ENCODE measurements around the gene PHRF1.

Gene PHRF1

GRCh38 chr11:575996-576768, at the start of gene PHRF1:
Gene PHRF1 (plus strand): TSS chr11:576470. CDS start chr11:581513, 5,043 bp downstream.
- ATAC-seq = peak; percentile 94

GRCh38 chr11:528166-528814, 48.0 kb upstream of the PHRF1 start:
- ATAC-seq = no peak

- no peak for ATAC-seq
Measured at GRCh38 chr11:528815-529727, 47.2 kb upstream of the PHRF1 start.

- ATAC-seq = no peak
Measured at GRCh38 chr11:529728-530411, 46.4 kb upstream of the PHRF1 start.

GRCh38 chr11:530960-531831, 45.1 kb upstream of the PHRF1 start:
- ATAC-seq = no peak

- no peak for ATAC-seq
Measured at GRCh38 chr11:531919-532526, 44.2 kb upstream of the PHRF1 start.

GRCh38 chr11:532527-532985, 43.7 kb upstream of the PHRF1 start:
- no peak for ATAC-seq

GRCh38 chr11:532986-533585, 43.2 kb upstream of the PHRF1 start:
- ATAC-seq = no peak

GRCh38 chr11:533586-534395, 42.5 kb upstream of the PHRF1 start:
- no peak for ATAC-seq

GRCh38 chr11:534396-535209, 41.7 kb upstream of the PHRF1 start:
- no peak for ATAC-seq

- ATAC-seq = peak; percentile 11 to 20
Measured at GRCh38 chr11:535210-535518, 41.1 kb upstream of the PHRF1 start.

- peak; percentile 88 to 89 for ATAC-seq
Measured at GRCh38 chr11:535519-536454, 40.5 kb upstream of the PHRF1 start, which contains the start of gene HRAS. Gene HRAS (minus strand): TSS chr11:535576.

- ATAC-seq = peak; percentile 43 to 49
Measured at GRCh38 chr11:536841-537621, 39.2 kb upstream of the PHRF1 start, which contains the start of gene LRRC56. Gene LRRC56 (plus strand): TSS chr11:537527. CDS start chr11:540685, 3,158 bp downstream.

- no peak for ATAC-seq
Measured at GRCh38 chr11:537622-538430, 38.4 kb upstream of the PHRF1 start.

- ATAC-seq = no peak
Measured at GRCh38 chr11:538431-539051, 37.7 kb upstream of the PHRF1 start.
